Measurements from ENCODE around the gene CD300LG.

DNA sequence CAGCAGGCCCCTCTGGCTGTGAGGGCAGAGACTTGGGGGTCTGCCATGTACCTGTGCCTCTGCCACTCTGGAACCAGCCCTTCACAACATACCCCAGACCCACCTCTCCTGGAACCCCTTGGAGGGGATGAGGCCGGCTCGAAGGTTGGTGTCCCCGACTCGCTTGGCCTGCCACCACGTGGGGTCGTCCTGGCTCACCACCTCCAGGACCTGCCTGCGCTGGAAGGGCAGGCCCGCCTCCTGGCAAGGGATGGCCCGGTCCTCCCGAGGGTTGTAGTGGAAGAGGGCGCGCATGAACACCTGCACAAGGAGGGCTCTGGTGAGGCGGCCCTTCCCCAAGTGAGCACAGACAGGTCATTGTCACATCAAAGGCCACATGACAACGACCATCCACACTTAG is 26.2 kb upstream of the CD300LG start:
- TF ChIP-seq, protein P1, sequence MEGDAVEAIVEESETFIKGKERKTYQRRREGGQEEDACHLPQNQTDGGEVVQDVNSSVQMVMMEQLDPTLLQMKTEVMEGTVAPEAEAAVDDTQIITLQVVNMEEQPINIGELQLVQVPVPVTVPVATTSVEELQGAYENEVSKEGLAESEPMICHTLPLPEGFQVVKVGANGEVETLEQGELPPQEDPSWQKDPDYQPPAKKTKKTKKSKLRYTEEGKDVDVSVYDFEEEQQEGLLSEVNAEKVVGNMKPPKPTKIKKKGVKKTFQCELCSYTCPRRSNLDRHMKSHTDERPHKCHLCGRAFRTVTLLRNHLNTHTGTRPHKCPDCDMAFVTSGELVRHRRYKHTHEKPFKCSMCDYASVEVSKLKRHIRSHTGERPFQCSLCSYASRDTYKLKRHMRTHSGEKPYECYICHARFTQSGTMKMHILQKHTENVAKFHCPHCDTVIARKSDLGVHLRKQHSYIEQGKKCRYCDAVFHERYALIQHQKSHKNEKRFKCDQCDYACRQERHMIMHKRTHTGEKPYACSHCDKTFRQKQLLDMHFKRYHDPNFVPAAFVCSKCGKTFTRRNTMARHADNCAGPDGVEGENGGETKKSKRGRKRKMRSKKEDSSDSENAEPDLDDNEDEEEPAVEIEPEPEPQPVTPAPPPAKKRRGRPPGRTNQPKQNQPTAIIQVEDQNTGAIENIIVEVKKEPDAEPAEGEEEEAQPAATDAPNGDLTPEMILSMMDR (conservative IDR thresholded peaks at IDR 0.05 in 1 of 2, IDR thresholded peaks at IDR 0.05 in 1 of 2; ENCODE audit: low read depth in 1 of 2, low read length in 2 of 2): no peak
- no peak for TF ChIP-seq EZH2 (IDR thresholded peaks at IDR 0.05; ENCODE audit: low read length, missing control alignments)

Data from fibroblast of lung (primary cell).